ENCODE measurements around the gene PTCD1. TPM values are rescaled to one million over a fixed set of nuclear protein-coding genes. Genes with fewer than 3 reads are reported as not detected.

The PTCD1 gene
- total RNA-seq, 1 donor from 2014 or later: 5.4 TPM

DNA sequence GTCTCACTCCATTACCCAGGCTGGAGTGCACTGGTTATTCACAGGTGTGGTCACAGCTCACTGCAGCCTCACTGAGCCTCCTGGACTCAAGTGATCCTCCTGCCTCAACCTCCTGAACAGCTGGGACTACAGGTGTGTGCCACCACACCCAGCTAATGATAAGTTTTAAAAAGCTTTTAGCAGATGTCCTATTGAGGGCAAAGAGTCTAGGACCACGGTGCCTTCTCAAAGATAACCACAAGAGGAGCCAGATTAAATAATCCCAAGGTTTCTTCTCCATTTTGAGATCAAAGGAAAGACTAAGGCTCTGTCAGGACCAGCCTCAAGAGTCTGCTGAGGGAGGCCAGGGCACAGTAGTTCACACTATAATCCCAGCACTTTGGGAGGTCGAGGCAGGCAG, 22.6 kb upstream of the PTCD1 start:
- no peaks in the 10 kb centered on the region for H3K27me3 Mint-ChIP-seq (ENCODE audit: low read depth)
- DNase-seq (ENCODE audit: low spot score): no peak
- no peak overlapping the region for H3K4me3 Mint-ChIP-seq (ENCODE audit: unreplicated experiment)
- peaks cover 12% of the 10 kb centered on the region for H3K36me3 Mint-ChIP-seq (ENCODE audit: low read depth)
- TF ChIP-seq, protein P1, sequence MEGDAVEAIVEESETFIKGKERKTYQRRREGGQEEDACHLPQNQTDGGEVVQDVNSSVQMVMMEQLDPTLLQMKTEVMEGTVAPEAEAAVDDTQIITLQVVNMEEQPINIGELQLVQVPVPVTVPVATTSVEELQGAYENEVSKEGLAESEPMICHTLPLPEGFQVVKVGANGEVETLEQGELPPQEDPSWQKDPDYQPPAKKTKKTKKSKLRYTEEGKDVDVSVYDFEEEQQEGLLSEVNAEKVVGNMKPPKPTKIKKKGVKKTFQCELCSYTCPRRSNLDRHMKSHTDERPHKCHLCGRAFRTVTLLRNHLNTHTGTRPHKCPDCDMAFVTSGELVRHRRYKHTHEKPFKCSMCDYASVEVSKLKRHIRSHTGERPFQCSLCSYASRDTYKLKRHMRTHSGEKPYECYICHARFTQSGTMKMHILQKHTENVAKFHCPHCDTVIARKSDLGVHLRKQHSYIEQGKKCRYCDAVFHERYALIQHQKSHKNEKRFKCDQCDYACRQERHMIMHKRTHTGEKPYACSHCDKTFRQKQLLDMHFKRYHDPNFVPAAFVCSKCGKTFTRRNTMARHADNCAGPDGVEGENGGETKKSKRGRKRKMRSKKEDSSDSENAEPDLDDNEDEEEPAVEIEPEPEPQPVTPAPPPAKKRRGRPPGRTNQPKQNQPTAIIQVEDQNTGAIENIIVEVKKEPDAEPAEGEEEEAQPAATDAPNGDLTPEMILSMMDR (IDR thresholded peaks at IDR 0.05): no peak
- H3K27ac Mint-ChIP-seq (ENCODE audit: unreplicated experiment): no peak overlapping the region
- no peaks in the 10 kb centered on the region for H3K9me3 Mint-ChIP-seq (ENCODE audit: low read depth)
- peaks cover 31% of the 10 kb centered on the region for H3K4me1 Mint-ChIP-seq (ENCODE audit: low read depth)

DNA sequence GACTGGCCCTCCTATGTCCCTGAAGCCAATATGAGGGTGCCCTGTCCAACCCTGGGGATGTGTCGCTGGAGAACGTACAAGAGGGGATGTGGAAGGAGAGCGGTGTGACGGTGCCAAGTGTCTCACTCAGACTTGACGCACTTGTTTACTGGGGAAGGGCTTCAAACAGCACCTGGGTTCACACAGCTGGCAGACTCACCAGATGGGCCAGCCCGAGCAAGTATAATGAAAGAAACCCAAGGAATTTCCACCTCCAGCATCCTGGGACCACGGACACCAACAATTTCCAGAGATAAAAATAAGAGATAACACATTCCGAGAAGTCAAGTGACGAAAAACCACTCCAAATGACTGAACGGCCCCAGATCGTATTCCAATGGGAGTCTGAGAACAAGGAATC, 22.1 kb upstream of the PTCD1 start:
- Mint-ChIP-seq H3K27ac (ENCODE audit: unreplicated experiment) (no peak overlapping the region), H3K9me3 (ENCODE audit: low read depth) (no peaks in the 10 kb centered on the region), H3K4me3 (ENCODE audit: unreplicated experiment) (no peak overlapping the region)

DNA sequence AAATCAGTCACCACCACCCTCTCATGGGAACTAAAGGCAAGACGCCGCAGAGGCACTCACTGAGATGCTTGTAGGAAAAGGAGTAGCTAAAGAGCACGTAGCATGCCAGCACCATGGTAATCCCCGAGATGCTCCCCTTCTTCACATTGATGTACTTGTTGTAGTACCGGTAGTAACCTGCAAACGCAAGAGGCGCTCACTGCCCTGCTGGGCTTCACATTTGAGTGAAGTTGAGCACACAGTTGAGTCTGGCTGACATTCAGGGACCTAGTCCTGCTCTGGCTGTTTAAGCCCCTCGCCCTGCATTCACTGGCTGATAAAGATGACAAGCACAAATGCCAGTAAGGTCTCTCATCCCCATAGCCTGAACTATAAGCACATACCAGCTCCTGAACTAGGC, 20.5 kb upstream of the PTCD1 start:
- H3K4me1 Mint-ChIP-seq (ENCODE audit: low read depth): peaks cover 15% of the 10 kb centered on the region
- no peaks in the 10 kb centered on the region for H3K27me3 Mint-ChIP-seq (ENCODE audit: low read depth)
- H3K9me3 Mint-ChIP-seq (ENCODE audit: low read depth): no peaks in the 10 kb centered on the region
- no peak overlapping the region for H3K4me3 Mint-ChIP-seq (ENCODE audit: unreplicated experiment)
- DNase-seq (ENCODE audit: low spot score): no peak
- TF ChIP-seq, protein P1 (IDR thresholded peaks at IDR 0.05): peak; percentile 62
- peak overlapping the region; percentile 46 for H3K27ac Mint-ChIP-seq (ENCODE audit: unreplicated experiment)
- peaks cover 11% of the 10 kb centered on the region for H3K36me3 Mint-ChIP-seq (ENCODE audit: low read depth)

More for the DNA sequence above, 22.1 kb upstream of the PTCD1 start:
- Mint-ChIP-seq H3K27me3 (ENCODE audit: low read depth) (no peaks in the 10 kb centered on the region), H3K4me1 (ENCODE audit: low read depth) (peaks cover 28% of the 10 kb centered on the region), H3K36me3 (ENCODE audit: low read depth) (peaks cover 12% of the 10 kb centered on the region)
- TF ChIP-seq, protein P1 (IDR thresholded peaks at IDR 0.05): no peak
- no peak for DNase-seq (ENCODE audit: low spot score)

DNA sequence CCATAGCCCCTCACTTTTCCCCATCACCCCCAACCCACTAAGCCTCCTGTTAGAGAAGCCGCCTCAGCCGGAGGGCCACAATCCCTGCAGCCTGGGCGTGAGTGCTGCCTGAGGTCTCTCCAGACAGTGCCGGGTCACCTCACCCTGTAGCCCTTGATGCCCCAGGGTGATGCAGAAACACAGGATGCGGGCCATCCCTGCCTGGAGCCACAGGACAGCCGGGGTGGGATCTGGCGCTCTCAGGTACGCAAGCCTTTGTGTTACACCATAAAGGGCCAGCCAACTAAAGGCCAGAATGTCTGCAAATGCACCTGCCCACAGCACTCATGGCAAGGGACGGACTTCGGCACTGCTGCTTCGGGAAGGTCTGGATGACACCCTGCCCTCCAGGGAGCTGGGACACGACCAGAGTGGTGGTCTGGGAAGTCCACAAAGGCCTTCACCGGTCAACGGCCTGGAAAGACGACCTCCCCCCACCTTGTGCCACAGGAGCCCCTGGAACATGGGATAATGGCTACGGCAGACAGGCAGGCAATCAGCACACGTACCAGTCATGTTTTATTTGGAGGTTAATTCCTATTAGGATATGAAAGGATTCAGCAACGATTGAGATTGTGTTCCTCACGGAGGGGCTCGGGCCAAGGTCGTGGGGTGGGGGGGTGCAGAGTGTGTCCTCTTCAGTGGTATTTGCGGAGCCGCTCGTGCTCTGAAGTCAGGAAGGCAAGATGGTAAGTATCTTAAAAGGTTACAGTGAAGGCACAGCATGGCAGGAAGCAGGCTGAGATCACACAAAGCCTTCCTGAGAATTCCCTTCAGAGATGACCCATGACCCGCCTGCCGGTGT, 19.3 kb upstream of the PTCD1 start:
- H3K27me3 Mint-ChIP-seq (ENCODE audit: low read depth): no peaks in the 10 kb centered on the region
- H3K4me1 Mint-ChIP-seq (ENCODE audit: low read depth): peaks cover 8% of the 10 kb centered on the region
- no peak overlapping the region for H3K4me3 Mint-ChIP-seq (ENCODE audit: unreplicated experiment)
- H3K36me3 Mint-ChIP-seq (ENCODE audit: low read depth): peaks cover 14% of the 10 kb centered on the region
- peak overlapping the region; percentile 27 for H3K27ac Mint-ChIP-seq (ENCODE audit: unreplicated experiment)
- TF ChIP-seq, protein P1 (IDR thresholded peaks at IDR 0.05): no peak
- H3K9me3 Mint-ChIP-seq (ENCODE audit: low read depth): no peaks in the 10 kb centered on the region
- no peak for DNase-seq (ENCODE audit: low spot score)

DNA sequence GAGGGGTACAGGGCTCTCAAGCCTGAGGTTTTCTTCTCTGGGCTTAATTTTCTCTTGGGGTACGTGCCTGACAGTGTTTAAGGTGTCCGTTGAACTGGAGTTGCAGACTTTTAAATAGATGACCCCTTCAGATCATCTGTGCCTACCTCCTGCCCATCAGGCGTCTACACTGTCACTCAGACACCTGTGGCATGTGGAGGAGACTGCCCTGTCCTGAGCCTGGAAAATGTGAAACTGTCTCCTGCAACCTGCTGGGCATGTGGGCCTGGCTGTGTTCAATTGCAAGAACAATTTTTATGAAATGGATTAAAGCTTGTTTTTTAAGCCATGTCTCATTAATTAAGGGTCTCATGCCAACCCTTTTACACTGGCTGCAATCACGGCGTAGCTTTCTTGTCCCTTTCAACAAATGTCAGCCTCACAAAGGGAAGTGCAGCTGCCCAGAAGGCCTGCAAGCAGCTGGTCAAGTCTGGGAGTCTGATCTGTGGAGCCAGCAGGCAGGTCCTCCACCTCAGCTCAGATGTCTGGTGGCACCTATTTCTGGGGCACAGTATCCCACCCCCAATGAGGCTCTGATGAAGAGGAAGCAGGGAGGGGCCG, 18.6 kb upstream of the PTCD1 start:
- peaks cover 6% of the 10 kb centered on the region for H3K4me1 Mint-ChIP-seq (ENCODE audit: low read depth)
- H3K36me3 Mint-ChIP-seq (ENCODE audit: low read depth): peaks cover 12% of the 10 kb centered on the region

More for the DNA sequence above, 18.6 kb upstream of the PTCD1 start:
- TF ChIP-seq, protein P1 (IDR thresholded peaks at IDR 0.05): no peak
- H3K27me3 Mint-ChIP-seq (ENCODE audit: low read depth): no peaks in the 10 kb centered on the region
- no peak for DNase-seq (ENCODE audit: low spot score)
- H3K27ac Mint-ChIP-seq (ENCODE audit: unreplicated experiment): no peak overlapping the region
- H3K4me3 Mint-ChIP-seq (ENCODE audit: unreplicated experiment): no peak overlapping the region
- no peaks in the 10 kb centered on the region for H3K9me3 Mint-ChIP-seq (ENCODE audit: low read depth)

All from chondrocyte (in vitro differentiated cells).